HG03378 (cell line): ENCODE results near the gene IGFN1.

Experiments used
- ATAC-seq: cut with Tn5 transposase; IDR thresholded peaks from one replicate; pipeline ENCODE4 v1.9.1; 2021; ENCODE audit warnings: mild to moderate bottlenecking, moderate library complexity; ENCODE audit not compliant: unreplicated experiment

Gene IGFN1

DNA sequence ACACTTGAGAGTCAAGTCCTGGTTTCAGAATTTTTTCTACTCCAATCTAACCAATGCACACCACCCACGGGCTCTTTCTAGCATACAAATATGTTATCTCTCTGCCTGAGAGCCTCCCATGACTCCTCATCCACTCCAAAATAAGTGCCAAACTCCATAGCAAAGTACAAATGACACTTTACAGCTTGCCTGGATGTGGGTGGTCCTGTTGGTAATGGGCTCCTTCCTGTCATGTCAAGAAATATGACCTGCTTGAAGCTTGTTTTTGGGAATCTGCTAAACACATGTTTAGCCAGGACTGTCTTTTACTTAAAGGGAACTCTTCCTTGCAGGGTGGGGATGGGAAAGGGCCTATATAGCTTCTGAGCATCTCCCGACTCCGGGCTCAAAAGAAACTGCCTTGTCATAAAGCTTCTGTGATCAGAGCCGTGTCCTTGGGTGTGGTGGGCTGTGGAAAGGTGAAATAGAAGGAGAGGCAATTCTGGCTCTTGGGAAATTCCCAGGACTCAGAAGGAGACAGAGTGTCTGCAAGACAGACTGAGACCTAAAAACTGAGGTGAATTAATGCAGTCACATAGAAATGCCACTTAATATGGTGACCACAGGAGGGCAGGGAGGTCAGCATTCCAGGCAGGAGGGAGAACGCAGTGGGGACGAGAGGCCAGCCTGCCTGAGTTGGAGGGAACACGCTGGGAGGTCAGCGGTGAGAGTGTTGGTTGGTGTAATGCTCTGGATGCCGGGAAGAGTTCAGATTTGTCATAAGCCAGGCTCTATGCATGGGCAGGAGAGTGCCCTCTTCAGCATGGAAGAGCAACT lies 6.1 kb upstream of the IGFN1 start:
- ATAC-seq = no peak

DNA sequence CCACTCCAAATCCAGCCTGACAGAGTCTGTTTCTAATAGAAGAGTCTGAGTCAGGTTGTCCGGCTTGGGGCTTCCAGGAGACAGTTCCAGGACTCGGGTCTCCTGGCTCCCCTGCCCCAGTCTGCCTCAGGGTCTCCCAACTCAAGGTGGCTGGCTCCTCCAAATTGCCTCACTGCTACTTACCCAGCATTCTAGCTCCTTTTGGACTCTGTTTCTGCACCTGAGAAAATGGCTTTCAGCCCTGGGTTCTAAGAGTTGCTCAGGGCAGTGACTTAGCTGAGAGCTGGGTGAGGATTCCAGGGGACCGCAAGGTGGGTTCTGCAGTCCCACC lies 5.5 kb upstream of the IGFN1 start:
- no peak for ATAC-seq

DNA sequence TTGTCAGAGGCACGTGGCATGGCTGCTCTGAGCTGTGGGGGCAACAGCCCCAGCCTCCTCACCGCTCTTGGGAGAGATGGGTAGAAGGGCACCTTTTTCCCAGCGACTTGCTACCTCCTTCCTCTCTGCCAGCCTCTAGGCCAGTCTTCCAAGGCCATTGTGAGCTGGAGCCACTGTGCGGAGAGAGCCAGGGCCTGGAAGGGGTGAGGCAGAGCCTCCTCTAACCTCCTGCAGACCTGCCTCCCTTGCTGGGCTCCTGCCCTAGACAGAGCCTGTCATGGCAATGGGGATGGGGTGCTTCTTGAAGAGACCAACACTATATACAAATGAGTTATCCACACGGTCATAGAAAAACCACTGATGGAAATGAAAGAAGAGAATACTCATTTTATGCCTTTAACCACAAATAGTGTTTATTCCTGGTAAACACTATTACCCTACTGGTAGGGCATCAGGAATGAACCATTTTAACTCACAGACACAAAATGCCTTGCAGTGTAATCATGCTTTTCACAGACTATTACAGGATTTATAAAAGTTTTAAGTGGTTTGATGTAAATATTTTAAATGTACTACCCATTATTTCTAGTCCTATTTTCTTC lies 5.0 kb upstream of the IGFN1 start:
- ATAC-seq = no peak

DNA sequence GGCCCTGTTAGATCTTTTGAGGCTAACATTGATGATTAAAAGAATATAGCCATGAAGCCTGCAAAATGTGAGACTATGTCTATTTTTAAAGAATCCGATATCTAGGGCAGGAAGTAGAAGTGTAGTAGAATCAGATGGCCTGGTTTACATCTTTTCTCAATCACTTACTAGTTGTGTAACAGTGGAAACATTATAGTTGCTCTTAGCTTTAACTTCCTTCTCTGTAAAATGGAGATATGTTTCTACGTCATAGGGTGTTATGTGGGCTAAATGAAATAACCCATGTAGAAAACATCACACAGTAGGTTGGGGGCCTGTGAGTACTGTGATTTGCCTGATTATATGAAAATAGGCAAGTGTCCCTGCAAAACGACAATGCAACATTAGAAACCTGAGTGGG lies 4.4 kb upstream of the IGFN1 start:
- ATAC-seq = no peak

DNA sequence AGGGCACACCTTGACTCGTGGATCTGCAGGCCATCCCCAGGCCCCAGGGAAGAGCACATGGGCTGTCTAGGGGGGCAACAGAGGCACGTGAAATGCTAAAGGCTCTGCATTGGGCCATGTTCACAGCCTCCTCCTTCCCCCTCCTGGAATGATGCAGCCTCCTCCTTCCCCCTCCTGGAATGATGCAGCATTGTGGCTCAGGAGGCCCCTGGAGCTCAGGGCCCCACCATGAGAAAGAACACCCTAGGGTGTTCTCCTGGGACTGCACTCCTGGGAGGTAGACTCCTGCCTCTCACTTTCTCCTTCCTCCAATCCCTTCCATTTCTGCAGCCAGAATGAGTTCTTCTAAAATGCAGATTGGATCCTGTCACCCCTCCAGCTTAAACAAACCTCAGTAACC lies 1.5 kb upstream of the IGFN1 start:
- ATAC-seq = no peak

DNA sequence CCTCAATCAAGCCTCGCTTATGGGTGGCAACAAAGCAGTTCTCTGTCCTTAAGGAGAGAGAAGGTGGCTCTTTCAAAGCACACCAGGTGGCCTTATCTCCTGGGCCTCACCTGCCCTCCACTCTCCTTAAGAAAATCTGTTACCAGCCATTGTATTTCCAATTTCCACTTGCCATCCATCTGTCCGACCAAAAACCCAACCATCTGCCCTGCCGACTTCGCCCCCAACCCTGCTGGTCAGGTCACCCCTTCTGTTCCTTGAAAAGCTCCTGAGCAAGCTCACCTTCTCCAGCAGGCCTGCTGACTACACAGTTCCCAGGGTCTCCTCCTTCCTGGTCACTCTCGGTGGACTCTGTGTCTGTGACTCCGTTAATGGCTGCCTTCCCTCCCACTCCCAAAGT lies 619 bp upstream of the IGFN1 start:
- ATAC-seq = no peak

- no peak for ATAC-seq
Observed at GRCh38 chr1:201191653-201192260, 1.1 kb downstream of the IGFN1 start.

- ATAC-seq = no peak
Observed at GRCh38 chr1:201192261-201192788, 1.7 kb downstream of the IGFN1 start.

- no peak for ATAC-seq
Observed at GRCh38 chr1:201194046-201194445, 3.4 kb downstream of the IGFN1 start.

- ATAC-seq = no peak
Observed at GRCh38 chr1:201198598-201198997, 8.0 kb downstream of the IGFN1 start.

- ATAC-seq = no peak
Observed at GRCh38 chr1:201205036-201205435, 14.4 kb downstream of the IGFN1 start.

DNA sequence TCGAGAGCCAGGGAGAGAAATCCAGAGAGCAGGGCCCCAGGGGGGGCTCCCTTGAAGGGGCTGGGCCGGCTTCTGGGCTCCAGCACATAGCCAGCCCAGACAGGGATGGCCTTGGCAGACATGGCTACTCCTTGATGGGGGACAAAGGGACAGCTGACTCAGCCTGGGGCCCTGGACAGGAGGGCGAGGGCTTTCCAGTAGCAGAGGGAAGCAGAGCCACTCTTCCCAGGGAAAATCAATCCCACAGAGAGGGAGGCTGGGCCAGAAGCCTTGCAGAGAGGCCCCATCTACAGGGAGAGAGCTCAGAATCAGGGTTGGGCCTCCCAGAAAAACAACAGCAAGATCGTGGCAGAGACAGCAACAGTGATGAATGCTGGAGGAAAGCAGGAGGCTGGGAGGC lies 15.6 kb downstream of the IGFN1 start:
- ATAC-seq = no peak

DNA sequence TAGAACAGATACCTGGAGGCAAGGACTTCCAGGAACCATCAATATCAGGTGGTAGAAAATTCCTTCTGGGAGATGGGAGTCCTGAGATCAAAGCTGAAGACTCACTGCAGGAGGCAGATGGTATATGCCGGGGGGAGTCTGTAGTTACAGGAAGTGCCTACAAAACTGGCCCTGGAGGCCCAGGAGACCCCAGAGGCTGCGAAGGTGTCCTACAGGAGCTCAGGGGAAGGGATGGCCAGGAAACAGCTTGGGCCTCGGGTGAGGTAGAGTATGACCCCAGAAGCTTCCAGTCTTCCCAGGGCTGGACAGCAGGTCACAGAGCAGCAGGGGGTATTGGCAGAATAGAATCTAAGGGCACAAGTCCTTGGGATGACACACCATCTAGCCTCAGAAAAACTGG lies 16.4 kb downstream of the IGFN1 start:
- ATAC-seq = no peak

GRCh38 chr1:201208236-201208635 lies 17.6 kb downstream of the IGFN1 start:
- no peak for ATAC-seq

- no peak for ATAC-seq
Observed at GRCh38 chr1:201212056-201212455, 21.4 kb downstream of the IGFN1 start.

GRCh38 chr1:201212461-201213055 lies 21.9 kb downstream of the IGFN1 start:
- no peak for ATAC-seq

DNA sequence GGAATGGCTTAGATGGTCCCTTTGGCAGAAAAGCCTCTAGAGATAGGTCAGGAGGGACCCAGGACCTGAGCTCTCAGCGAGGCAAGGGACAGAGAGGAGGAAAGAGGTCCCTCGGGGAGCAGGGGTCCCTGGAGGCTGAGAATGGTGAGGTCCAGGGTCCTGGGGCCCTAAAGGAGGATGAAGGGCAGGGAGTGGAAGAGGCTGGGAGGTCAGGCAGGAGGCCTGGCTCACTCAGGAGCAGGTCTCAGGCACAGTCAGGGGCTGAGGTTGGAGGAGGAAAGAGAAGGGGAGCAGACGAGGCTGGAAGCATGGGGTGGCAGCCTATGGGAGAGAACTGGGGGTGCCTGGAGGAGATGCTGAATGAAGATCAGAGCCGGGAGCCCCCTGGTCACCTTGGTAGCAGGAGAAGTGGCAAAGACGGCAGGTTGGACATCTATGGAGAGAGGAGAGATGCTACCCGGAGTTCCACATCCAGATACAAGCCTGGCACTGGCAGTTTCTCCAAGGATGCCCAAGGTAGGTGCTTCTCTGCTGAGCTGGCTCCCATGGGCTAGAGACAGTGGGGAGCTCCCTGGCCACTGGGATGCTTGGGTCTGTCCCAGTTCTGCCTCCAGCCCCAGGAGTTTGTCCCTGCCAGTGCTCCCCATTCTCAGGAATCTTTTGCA lies 22.6 kb downstream of the IGFN1 start:
- ATAC-seq = no peak

DNA sequence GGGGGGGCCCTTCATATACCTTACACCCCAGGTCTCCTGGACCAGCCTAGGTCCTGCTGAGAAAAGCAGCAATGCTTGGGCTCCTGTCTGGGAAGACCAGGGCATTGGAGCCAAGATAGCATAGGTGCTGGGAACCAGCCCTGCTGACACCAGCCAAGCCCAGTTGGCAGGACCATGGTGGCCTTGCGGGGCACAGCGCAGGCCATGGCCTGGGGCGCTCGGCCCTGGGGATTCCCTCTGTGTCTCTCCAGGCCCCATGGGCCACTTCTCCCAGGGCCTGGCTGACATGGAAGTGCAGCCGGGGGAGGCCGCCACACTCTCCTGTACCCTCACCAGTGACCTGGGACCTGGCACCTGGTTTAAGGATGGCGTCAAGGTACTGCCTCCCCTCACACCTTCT lies 23.3 kb downstream of the IGFN1 start:
- no peak for ATAC-seq

GRCh38 chr1:201214461-201214860 lies 23.8 kb downstream of the IGFN1 start:
- no peak for ATAC-seq

GRCh38 chr1:201214886-201215285 lies 24.3 kb downstream of the IGFN1 start:
- no peak for ATAC-seq
